Heart left ventricle (tissue), 16 donors: ENCODE results near the gene KLHDC7B. TPM values are rescaled to one million over a fixed set of nuclear protein-coding genes. Genes with fewer than 3 reads are reported as not detected.

Experiments used
- ATAC-seq, 4 donors: fragments of 200-7000 bp; cut with Tn5 transposase; one replicate each; pipeline ENCODE4 v1.9.1; 2020 to 2022; ENCODE audit warnings: moderate library complexity in 4 of 4, mild to moderate bottlenecking in 3 of 4, moderate number of reproducible peaks in 1 of 4
- DNase-seq, 5 donors: peaks; one replicate each; pipeline ENCODE4 v3.0.0-alpha.2; 2020
- H3K27ac ChIP-seq, 12 donors: fragments of 200-600 bp; sonication (generic) in 4 of 12; one replicate each; pipeline versions ENCODE4 v1.5.0 to v1.8.0; 2016 to 2022; ENCODE audit warnings: mild to moderate bottlenecking in 2 of 12
- H3K27me3 ChIP-seq, 9 donors: fragments of 200-600 bp; sonication (generic) in 2 of 9; one replicate each; pipeline versions ENCODE4 v1.5.1 to v1.8.0; 2016 to 2022; ENCODE audit warnings: mild to moderate bottlenecking in 3 of 9
- H3K36me3 ChIP-seq, 9 donors: fragments of 200-600 bp; sonication (generic) in 2 of 9; one replicate each; pipeline versions ENCODE4 v1.5.0 to v1.8.0; 2018 to 2022; ENCODE audit warnings: mild to moderate bottlenecking in 2 of 9
- H3K4me1 ChIP-seq, 12 donors: fragments of 200-600 bp; sonication (generic) in 4 of 12; one replicate each; pipeline versions ENCODE4 v1.5.0 to v1.8.0; 2016 to 2022; ENCODE audit warnings: mild to moderate bottlenecking in 3 of 12
- H3K4me3 ChIP-seq, 12 donors: fragments of 200-600 bp; sonication (generic) in 4 of 12; one replicate each; pipeline versions ENCODE4 v1.5.0 to v1.8.0; 2017 to 2022; ENCODE audit warnings: mild to moderate bottlenecking in 9 of 12, moderate library complexity in 4 of 12
- H3K9me3 ChIP-seq, 12 donors: fragments of 200-600 bp; sonication (generic) in 4 of 12; one replicate each; pipeline versions ENCODE4 v1.5.0 to v1.8.0; 2016 to 2022; ENCODE audit warnings: mild to moderate bottlenecking in 1 of 12
- POLR2A ChIP-seq, 2 donors: fragments of 450-650 bp; IDR thresholded peaks; one replicate each; pipeline ENCODE4 v1.6.1; 2017; ENCODE audit warnings: antibody characterized with exemption in 2 of 2, mild to moderate bottlenecking in 2 of 2, moderate library complexity in 2 of 2
- whole genome bisulfite sequencing, 4 donors: extraction: QIAGEN DNeasy Blood & Tissue Kit in 2 of 4; methylation state at CpG; one replicate each; pipeline versions ENCODE4 v1.1.5 to v1.1.7; 2013 to 2018; 5-methylcytosine and 5-hydroxymethylcytosine counted together
- intact Hi-C, 10 donors: fragments of 100-400 bp; cut with DNase I; formaldehyde crosslinking; loops; one replicate each; pipeline versions ENCODE4 v1.11.1 to v1.14.2; 2022
- polyA plus RNA-seq, 2 donors: library from polyadenylated mRNA; stranded (reverse); fragments of 200-250 nt; gene quantifications; one replicate each; pipeline ENCODE4 v1.2.3, GENCODE V29; 2013
- total RNA-seq, 9 donors: library from RNA; depleted of rRNA in 2 of 9; stranded (reverse); fragments of >200 nt in 2 of 9; fragmentation: NEBNext Ultra II Directional in 3 of 9; extraction: Animal tissue kit (Norgen Biotek cat#: 25700) in 3 of 9; gene quantifications; one replicate each; pipeline versions ENCODE4 v1.1.0 to v1.2.4, GENCODE V29; 2016 to 2023
- TF ChIP-seq, protein P1 (sequence below), 12 donors: fragments of 200-600 bp; sonication (generic) in 4 of 12; IDR thresholded peaks; one replicate each; pipeline versions ENCODE4 v1.5.0 to v1.8.0; 2018 to 2022; ENCODE audit warnings: antibody characterized with exemption in 12 of 12, mild to moderate bottlenecking in 5 of 12
- donor health status: ischemic (EF 13 %, LVEDD 7.1; RV severe dilation, severe dysfunction).
- donor health status: healthy with polysubstance abuse.
- donor health status: DM: no; HTN: yes; CAD: no.
- donor health status: DM: no; HTN: no; CAD: no.
- donor health status: ischemic (EF 25% LVEDD 6.9; RV normal size, moderate dysfunction).
- donor health status: ischemic (EF 25% LVEDD 5.7; RV mildly dilated, moderate dysfunction).
- donor health status: healthy.
- donor health status: DM: yes; HTN: yes; CAD: no.
- donor health status: ischemic (EF 35%, LVEDD 5.7; RV mildly dilated, moderate dysfunction).
- donor health status: nonischemic (EF 11% LVEDD 7.7; RV severe dilation, severe dysfunction).
- donor health status: DM: yes; HTN: yes; CAD: no.
- donor health status: PGD.
- donor health status: ischemic (EF 29% LVEDD 5.4; RV normal size, mild dysfunction).
- donor health status: nonischemic (EF 23%, LVEDD 6.1; RV moderate dilation, normal function).

KLHDC7B gene
- total and polyA plus RNA-seq, 11 donors, result 0.08 to 1.3 (median 0.13) TPM; not detected in 6

DNA sequence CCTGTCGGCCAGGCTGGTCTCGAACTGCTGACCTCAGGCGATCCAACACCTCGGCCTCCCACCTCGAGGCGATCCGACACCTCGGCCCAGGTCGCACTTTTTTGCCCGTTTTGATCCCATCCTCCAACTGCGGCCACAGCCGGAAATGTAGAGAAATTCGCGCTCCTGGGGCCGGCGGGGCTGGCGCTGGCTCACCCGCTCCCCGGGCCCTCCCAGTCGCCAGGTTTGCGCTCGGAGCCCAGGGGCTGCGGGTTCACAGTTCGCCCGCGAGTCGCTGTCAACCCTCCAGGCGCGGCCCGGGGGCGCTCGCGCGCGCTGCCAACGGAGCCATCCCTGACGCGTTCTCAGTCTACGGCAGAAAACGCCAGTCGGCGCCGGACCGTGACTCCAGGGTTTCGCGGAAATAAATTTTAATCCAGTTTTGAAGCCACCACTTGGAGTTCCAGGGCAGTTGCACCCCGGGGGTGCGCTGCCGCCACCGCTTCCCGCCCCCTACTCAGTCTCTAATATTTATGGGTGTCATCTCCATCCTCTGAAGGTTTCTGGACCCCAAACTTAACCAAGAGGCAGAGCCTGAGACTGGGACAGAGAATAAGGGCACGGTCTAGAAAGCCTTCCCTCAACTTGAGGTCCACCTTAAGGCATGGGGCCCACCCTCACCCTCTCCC lies 1.5 kb upstream of the KLHDC7B start:
- no peaks in the 10 kb centered on the region for H3K36me3 ChIP-seq
- intact Hi-C loops, result loop anchor here in 2 of 10 donors (5.0 to 10.0 kb wide), 2 partner anchors 71 to 78 kb away; no protein-coding TSS in a partner anchor
- TF ChIP-seq, protein P1, sequence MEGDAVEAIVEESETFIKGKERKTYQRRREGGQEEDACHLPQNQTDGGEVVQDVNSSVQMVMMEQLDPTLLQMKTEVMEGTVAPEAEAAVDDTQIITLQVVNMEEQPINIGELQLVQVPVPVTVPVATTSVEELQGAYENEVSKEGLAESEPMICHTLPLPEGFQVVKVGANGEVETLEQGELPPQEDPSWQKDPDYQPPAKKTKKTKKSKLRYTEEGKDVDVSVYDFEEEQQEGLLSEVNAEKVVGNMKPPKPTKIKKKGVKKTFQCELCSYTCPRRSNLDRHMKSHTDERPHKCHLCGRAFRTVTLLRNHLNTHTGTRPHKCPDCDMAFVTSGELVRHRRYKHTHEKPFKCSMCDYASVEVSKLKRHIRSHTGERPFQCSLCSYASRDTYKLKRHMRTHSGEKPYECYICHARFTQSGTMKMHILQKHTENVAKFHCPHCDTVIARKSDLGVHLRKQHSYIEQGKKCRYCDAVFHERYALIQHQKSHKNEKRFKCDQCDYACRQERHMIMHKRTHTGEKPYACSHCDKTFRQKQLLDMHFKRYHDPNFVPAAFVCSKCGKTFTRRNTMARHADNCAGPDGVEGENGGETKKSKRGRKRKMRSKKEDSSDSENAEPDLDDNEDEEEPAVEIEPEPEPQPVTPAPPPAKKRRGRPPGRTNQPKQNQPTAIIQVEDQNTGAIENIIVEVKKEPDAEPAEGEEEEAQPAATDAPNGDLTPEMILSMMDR (IDR thresholded peaks at IDR 0.05), result peak; percentile 30 to 76 (median 60)
- no peak for TF ChIP-seq POLR2A (IDR thresholded peaks at IDR 0.05)
- peaks cover 0 to 88% (median 24%) of the 10 kb centered on the region in 12 donors for H3K4me1 ChIP-seq
- ATAC-seq, result peak in 3 of 4 donors; percentile 58 to 64 (median 62)
- H3K9me3 ChIP-seq, result no peaks in the 10 kb centered on the region
- 4 to 9% (median 5%) methylated on average over 27 to 52 of the region's 52 CpGs for WGBS, 4 donors
- peak; percentile 79 to 93 (median 84) for DNase-seq
- H3K27me3 ChIP-seq, result peaks cover 20 to 55% (median 25%) of the 10 kb centered on the region in 9 donors
- H3K4me3 ChIP-seq, result peak overlapping the region in 10 of 12 donors; percentile 26 to 54 (median 40)
- H3K27ac ChIP-seq, result peak overlapping the region in 4 of 12 donors; percentile 1 to 98 (median 36)

DNA sequence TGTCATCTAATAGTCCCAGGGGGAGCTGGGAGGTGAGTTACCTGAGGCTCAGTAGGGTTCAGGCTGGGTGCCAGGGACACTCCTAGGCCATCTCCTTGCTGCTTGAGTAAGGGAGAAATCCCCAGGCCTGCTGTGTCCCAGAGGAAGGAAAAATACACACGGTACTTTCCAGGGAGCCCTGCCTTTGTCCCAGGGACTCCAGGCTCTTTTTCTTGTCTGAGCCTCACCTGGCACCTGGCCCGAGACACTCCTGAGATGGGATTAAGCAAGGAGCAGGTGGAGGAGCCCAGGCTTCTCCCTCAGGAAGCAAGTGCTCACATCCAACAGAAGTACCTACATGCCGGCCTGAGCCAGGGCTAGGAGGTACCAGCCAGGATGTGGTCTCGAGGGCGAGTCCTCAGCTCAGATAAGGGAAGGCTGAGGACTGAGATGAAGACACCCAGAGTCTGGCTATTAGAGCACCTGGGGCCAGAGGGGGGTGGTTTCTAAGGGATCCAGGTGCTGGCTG lies 899 bp upstream of the KLHDC7B start:
- intact Hi-C loops, result loop anchor here in 3 of 10 donors (5.0 to 10.0 kb wide), 3 partner anchors 68 to 78 kb away; no protein-coding TSS in a partner anchor
- Histone ChIP-seq H3K27ac (peak overlapping the region in 2 of 12 donors; percentile 54 to 98), H3K36me3 (no peaks in the 10 kb centered on the region), H3K4me1 (peaks cover 0 to 90% (median 22%) of the 10 kb centered on the region in 12 donors), H3K9me3 (no peaks in the 10 kb centered on the region), H3K4me3 (peak overlapping the region in 5 of 12 donors; percentile 33 to 54 (median 41)), H3K27me3 (peaks cover 23 to 61% (median 31%) of the 10 kb centered on the region in 9 donors)
- 72 to 85% (median 80%) methylated on average over 4 to 5 of the region's 5 CpGs for WGBS, 4 donors
- ATAC-seq (peak in 1 of 4 donors; percentile 4), DNase-seq (peak in 1 of 5 donors; percentile 27)
- no peak for TF ChIP-seq POLR2A (IDR thresholded peaks at IDR 0.05)
- TF ChIP-seq, protein P1 (IDR thresholded peaks at IDR 0.05), result no peak

DNA sequence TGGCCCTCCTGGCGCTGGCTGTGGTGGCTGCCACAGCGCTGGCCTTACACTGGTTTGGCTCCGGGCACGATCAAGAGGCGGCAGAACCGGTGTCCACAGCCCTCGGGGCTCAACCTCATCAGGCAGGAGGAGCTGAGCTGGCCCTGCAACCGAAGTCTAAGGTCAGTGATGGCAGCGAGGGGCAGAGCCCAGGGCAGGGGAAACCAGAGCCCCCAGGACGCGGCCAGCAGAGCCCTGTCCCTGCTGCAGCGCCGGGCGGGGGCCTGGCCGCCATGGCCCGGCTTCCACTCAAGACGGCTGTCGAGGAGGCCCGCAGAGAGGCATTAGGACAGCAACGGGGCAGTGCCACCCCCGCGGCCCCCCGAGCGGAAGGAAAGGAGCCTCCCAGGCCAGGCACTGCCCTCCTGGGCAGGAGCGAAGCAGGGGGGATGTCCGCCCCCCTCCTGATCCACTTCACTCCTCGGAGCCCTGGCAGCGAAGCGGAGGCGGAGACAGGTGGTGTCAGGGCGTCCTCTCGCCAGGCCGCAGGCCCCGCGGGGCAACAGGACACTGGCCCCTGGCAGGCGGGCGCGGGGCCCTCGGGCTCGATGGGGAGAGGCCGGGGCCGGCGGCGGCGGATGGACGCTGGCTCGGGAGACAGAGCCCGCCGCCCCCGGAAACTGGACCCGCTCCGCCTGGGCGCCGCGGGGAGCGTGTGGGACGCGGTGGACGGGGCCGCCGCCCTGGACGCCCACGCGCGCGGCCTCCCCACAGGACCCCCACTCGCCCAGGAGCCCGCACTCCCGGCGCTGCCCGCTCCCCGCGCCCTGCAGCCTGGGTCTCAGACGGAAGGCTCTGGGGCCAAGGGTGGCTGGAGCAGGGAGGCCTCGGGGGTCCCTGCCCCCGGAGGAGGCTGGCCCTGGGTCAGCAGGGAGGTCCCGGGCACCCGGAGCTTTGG lies 895 bp downstream of the KLHDC7B start:
- WGBS, 4 donors, result 56 to 77% (median 65%) methylated on average over 43 to 78 of the region's 78 CpGs
- peaks cover 24 to 77% (median 34%) of the 10 kb centered on the region in 9 donors for H3K27me3 ChIP-seq
- H3K4me3 ChIP-seq, result peak overlapping the region in 1 of 12 donors; percentile 26
- no peak for DNase-seq
- no peak for ATAC-seq
- H3K9me3 ChIP-seq, result no peaks in the 10 kb centered on the region
- no peaks in the 10 kb centered on the region for H3K36me3 ChIP-seq
- no peak for TF ChIP-seq POLR2A (IDR thresholded peaks at IDR 0.05)
- TF ChIP-seq, protein P1 (IDR thresholded peaks at IDR 0.05), result no peak
- no peak overlapping the region for H3K27ac ChIP-seq
- H3K4me1 ChIP-seq, result peaks cover 0 to 73% (median 17%) of the 10 kb centered on the region in 12 donors
- intact Hi-C loops, result loop anchor here in 2 of 10 donors (5.0 to 10.0 kb wide), 2 partner anchors 66 to 68 kb away; no protein-coding TSS in a partner anchor
